D721Med (cell line): ENCODE data around the gene DEPP1.

Experiments
- DNase-seq: peaks from one replicate; pipeline ENCODE4 v3.0.0; 2011; ENCODE audit warnings: low spot score; ENCODE audit not compliant: insufficient read length
- FAIRE-seq: peaks from 2 replicates; lab custom pipeline; 2011; peaks lifted over from hg19 to GRCh38; lab: Jason Lieb, UNC
- TF ChIP-seq, protein P1 (sequence below): IDR thresholded peaks from 2 replicates; pipeline ENCODE4 v1.5.1; 2012; ENCODE audit warnings: mild to moderate bottlenecking, control low read depth; ENCODE audit not compliant: insufficient read depth; ENCODE audit errors: missing control alignments

The DEPP1 gene

DNA sequence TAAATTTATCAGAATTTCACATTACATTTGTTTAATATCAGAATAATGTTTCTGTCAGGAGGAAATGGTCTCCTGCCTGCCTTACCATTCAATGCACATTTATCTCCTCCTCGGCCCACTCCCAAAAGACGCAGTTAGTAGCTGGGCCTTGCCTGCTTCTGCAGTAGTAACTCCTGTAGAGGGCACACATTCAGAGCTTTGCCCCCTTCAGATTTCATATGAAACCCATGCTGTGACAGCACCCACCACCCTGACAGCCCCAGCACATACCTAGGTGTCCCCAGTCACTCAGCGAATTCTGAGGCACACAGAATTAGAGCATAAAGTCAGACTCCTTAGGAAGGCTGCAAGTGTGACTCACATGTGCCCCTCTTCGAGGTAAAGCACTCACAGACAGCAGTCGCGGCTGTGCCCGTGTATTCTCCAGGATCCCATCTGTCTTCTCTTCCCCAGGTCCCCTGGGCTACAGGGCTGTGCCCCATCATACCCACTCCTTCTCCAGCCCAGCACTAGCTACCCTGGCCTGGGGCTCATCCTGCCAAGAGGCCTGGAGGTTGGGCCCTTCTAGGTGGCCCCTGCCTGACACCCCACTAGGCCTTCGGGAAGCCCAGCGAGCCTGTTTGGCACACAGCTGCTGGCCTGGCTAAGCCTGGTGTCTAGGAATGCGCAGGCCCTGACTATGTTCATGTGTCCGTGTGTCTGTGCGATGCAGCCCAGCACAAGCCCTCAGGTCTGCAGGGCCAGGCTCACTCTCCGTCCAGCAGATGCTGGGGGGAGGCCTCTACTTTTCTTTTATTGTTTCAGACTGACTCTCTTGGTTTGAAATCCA, 4.7 kb upstream of the DEPP1 start:
- TF ChIP-seq, protein P1, sequence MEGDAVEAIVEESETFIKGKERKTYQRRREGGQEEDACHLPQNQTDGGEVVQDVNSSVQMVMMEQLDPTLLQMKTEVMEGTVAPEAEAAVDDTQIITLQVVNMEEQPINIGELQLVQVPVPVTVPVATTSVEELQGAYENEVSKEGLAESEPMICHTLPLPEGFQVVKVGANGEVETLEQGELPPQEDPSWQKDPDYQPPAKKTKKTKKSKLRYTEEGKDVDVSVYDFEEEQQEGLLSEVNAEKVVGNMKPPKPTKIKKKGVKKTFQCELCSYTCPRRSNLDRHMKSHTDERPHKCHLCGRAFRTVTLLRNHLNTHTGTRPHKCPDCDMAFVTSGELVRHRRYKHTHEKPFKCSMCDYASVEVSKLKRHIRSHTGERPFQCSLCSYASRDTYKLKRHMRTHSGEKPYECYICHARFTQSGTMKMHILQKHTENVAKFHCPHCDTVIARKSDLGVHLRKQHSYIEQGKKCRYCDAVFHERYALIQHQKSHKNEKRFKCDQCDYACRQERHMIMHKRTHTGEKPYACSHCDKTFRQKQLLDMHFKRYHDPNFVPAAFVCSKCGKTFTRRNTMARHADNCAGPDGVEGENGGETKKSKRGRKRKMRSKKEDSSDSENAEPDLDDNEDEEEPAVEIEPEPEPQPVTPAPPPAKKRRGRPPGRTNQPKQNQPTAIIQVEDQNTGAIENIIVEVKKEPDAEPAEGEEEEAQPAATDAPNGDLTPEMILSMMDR, result no peak
- DNase-seq (no peak), FAIRE-seq (no peak)

DNA sequence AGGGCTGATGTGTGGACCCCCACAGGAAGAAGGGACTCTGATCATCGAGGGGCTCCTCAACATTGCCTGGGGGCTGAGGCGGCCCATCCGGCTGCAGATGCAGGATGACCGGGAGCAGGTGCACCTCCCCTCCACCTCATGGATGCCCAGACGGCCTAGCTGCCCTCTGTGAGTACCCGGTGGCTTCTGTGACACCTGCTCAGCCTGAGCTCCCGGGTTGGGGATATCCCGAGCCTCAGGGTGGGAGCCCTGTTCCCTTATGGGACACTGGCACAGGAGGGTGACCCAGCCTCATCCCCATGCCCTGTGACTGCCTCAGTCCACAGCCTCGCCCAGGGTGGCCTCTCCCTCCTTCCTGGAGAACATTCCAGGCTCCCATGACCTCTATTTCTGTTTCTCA, 3.9 kb upstream of the DEPP1 start:
- DNase-seq (no peak), FAIRE-seq (no peak)
- TF ChIP-seq, protein P1, result no peak

- no peak for FAIRE-seq
- DNase-seq, result no peak
- TF ChIP-seq, protein P1, result no peak
Measured at GRCh38 chr10:44982114-44982460, 3.5 kb upstream of the DEPP1 start.

- no peak for FAIRE-seq
- TF ChIP-seq, protein P1, result no peak
- DNase-seq, result no peak
Measured at GRCh38 chr10:44981172-44982113, 2.8 kb upstream of the DEPP1 start.

DNA sequence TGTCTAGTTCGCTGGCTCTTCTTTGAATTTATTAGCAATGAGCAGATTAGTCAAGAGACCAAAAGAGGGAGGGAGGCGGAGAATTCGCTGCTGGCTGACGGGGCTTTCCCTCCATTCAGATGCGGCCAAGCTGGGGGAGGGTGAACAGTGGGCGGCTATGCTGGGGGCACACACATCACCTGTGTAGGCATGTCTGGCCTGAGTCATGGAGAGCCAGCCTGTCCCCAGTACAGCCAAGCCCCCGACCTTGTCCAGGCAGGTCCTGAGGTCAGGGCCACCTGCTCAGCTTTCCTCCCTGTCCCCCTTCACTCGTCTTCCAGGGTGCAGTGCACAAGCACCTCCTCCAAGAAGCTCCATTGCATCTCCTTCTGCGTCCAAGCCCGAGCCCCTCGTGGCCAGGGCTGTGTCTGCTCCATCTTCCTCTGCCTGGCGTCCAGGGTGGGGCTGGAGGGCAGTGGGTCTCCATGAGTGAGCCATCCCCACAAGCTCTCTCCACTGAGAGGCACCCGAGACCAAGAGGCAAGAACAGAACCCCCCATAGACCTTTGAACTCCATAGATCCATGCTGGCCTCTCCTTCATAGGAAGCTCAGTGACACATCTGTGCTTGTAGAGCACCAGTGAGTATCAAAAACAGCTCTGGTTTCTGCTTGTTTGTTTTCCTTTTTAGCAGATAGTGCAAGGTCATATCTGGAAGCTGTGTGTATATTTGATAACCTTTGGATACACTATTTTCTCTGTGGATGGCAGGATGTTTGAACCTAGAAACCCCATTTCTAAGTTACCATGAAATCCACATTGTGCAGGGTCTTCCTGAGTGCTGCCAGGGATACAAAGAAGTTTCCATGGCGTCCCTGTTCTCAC, 1.9 kb upstream of the DEPP1 start:
- TF ChIP-seq, protein P1, result no peak
- FAIRE-seq (no peak), DNase-seq (no peak)

DNA sequence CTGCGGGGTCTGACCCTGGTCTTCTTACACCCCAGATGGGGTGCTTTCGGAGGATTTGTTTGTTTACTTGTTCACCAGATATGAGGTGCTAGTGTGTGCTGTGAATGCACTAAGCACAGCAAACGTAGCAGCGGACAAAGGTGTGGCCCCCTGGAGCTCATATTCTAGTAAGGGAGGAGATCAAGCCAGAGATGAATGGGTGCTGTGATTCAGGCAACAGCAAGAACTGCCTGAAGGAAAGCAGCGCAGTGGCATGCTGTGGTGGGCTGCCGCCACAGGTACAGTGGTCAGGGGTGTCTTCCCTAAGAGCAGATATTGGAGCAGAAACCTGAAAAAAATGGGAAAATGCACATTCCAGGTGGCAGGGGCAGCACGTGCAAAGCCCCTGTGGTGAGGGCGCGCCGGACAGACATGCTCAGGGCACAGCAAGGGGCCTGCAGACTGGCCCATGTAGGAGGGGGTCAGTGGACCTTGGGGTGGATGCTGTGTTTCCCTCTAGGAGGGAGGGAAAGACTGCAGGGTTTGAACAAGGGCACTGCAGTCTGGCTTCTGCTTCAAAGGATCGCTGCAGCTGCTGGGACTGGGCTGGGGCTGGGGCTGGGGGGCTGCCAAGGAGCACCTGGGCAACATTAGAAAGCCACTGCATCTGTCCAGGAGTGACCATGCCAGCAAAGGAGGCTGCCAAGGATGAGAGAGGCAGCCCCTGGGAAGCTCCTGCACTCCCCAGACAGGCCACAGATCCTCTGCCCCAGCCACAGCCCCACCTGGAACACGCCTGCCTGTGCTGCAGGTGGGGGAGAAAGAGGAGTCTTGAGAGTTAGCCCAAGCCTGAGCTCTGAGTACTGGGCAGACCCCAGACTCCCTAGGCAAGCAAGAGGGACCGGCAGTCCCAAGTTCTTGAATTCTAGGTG, 927 bp upstream of the DEPP1 start:
- no peak for FAIRE-seq
- no peak for DNase-seq
- TF ChIP-seq, protein P1, result no peak
